H9 (cell line): ENCODE data around the gene CLEC10A. TPM values are rescaled to one million over a fixed set of nuclear protein-coding genes. Genes with fewer than 3 reads are reported as not detected.

Experiments
- DNase-seq: peaks from one replicate; pipeline ENCODE4 v3.0.0-alpha.2; 2017
- H2AFZ ChIP-seq: one replicate; pipeline ENCODE4 v1.6.1; 2013; ENCODE audit warnings: mild to moderate bottlenecking, low read length, control low read depth, moderate library complexity
- H2AK5ac ChIP-seq: 2 replicates; pipeline ENCODE4 v1.6.1; 2013; ENCODE audit warnings: low read length, control low read depth, mixed read lengths; ENCODE audit not compliant: insufficient read length
- H2BK120ac ChIP-seq: one replicate; pipeline ENCODE4 v1.6.1; 2013; ENCODE audit warnings: low read depth, mild to moderate bottlenecking, low read length, control low read depth, inconsistent platforms; ENCODE audit not compliant: poor library complexity, severe bottlenecking
- H2BK12ac ChIP-seq: 2 replicates; pipeline ENCODE4 v1.6.1; 2013; ENCODE audit warnings: low read length, control low read depth, mixed read lengths, low read depth; ENCODE audit not compliant: insufficient read length
- H2BK15ac ChIP-seq: 2 replicates; pipeline ENCODE4 v1.6.1; 2013; ENCODE audit warnings: low read depth, low read length, control low read depth
- H2BK20ac ChIP-seq: one replicate; pipeline ENCODE4 v1.6.1; 2013; ENCODE audit warnings: low read depth, mild to moderate bottlenecking, low read length, control low read depth, inconsistent platforms; ENCODE audit not compliant: poor library complexity, severe bottlenecking
- H2BK5ac ChIP-seq: 2 replicates; pipeline ENCODE4 v1.6.1; 2013; ENCODE audit warnings: low read length, control low read depth, mixed read lengths; ENCODE audit not compliant: insufficient read length
- H3K14ac ChIP-seq: 2 replicates; pipeline ENCODE4 v1.6.1; 2013; ENCODE audit warnings: low read length, control low read depth; ENCODE audit not compliant: insufficient read depth
- H3K18ac ChIP-seq: 2 replicates; pipeline ENCODE4 v1.6.1; 2013; ENCODE audit warnings: low read depth, mild to moderate bottlenecking, mixed read lengths, low read length, control low read depth; ENCODE audit not compliant: insufficient read length
- H3K23ac ChIP-seq: 2 replicates; pipeline ENCODE4 v1.6.1; 2013; ENCODE audit warnings: low read length, control low read depth, mixed read lengths, low read depth; ENCODE audit not compliant: insufficient read length
- H3K23me2 ChIP-seq: 2 replicates; pipeline ENCODE4 v1.6.1; 2013; ENCODE audit warnings: low read depth, mild to moderate bottlenecking, mixed read lengths, low read length, control low read depth; ENCODE audit not compliant: insufficient read length, poor library complexity, severe bottlenecking
- H3K27ac ChIP-seq: 2 replicates; pipeline ENCODE4 v1.5.1; 2013; ENCODE audit warnings: low read length, control low read depth, mixed read lengths, low read depth; ENCODE audit not compliant: insufficient read length
- H3K27me3 ChIP-seq: 2 replicates; pipeline ENCODE4 v1.6.1; 2013; ENCODE audit warnings: low read length, control low read depth, inconsistent platforms; ENCODE audit not compliant: insufficient read depth
- H3K4ac ChIP-seq: 2 replicates; pipeline ENCODE4 v1.6.1; 2013; ENCODE audit warnings: low read depth, mild to moderate bottlenecking, control low read depth, inconsistent platforms, low read length, moderate library complexity
- H3K4me1 ChIP-seq: 2 replicates; pipeline ENCODE4 v1.6.1; 2013; ENCODE audit warnings: low read length, control low read depth, inconsistent platforms; ENCODE audit not compliant: insufficient read depth
- H3K4me2 ChIP-seq: 2 replicates; pipeline ENCODE4 v1.6.1; 2013; ENCODE audit warnings: low read length, control low read depth, mixed read lengths; ENCODE audit not compliant: insufficient read length, insufficient read depth
- H3K56ac ChIP-seq: 2 replicates; pipeline ENCODE4 v1.6.1; 2013; ENCODE audit warnings: low read depth, mild to moderate bottlenecking, mixed read lengths, low read length, control low read depth; ENCODE audit not compliant: insufficient read length
- H3K79me1 ChIP-seq: 2 replicates; pipeline ENCODE4 v1.6.1; 2013; ENCODE audit warnings: low read depth, mild to moderate bottlenecking, moderate library complexity, low read length, control low read depth, inconsistent platforms; ENCODE audit not compliant: insufficient read depth, poor library complexity, severe bottlenecking
- H3K79me2 ChIP-seq: 2 replicates; pipeline ENCODE4 v1.6.1; 2013; ENCODE audit warnings: low read length, control low read depth, inconsistent platforms; ENCODE audit not compliant: insufficient read depth
- H3K9ac ChIP-seq: 2 replicates; pipeline ENCODE4 v1.6.1; 2013; ENCODE audit warnings: low read length, control low read depth, mixed read lengths; ENCODE audit not compliant: insufficient read length; ENCODE audit errors: extremely low read depth
- H3K9me3 ChIP-seq: one replicate; pipeline ENCODE4 v1.6.1; 2013; ENCODE audit warnings: low read depth, low read length, inconsistent platforms; ENCODE audit not compliant: control insufficient read depth
- H3T11ph ChIP-seq: one replicate; pipeline ENCODE4 v1.6.1; 2013; ENCODE audit warnings: mild to moderate bottlenecking, low read length, control low read depth, inconsistent platforms
- H4K20me1 ChIP-seq: one replicate; pipeline ENCODE4 v1.6.1; 2013; ENCODE audit not compliant: control insufficient read depth, insufficient read length, insufficient read depth
- H4K5ac ChIP-seq: 2 replicates; pipeline ENCODE4 v1.6.1; 2013; ENCODE audit warnings: low read depth, mild to moderate bottlenecking, mixed read lengths, low read length, control low read depth; ENCODE audit not compliant: insufficient read length
- H4K8ac ChIP-seq: replicated peaks from 2 replicates; pipeline ENCODE4 v1.6.1; 2013; ENCODE audit warnings: low read length, control low read depth, mixed read lengths, low read depth; ENCODE audit not compliant: insufficient read length
- H4K91ac ChIP-seq: 2 replicates; pipeline ENCODE4 v1.6.1; 2013; ENCODE audit warnings: low read depth, mild to moderate bottlenecking, moderate library complexity, mixed read lengths, low read length, control low read depth; ENCODE audit not compliant: insufficient read length
- H3K27ac Mint-ChIP-seq, 3 experiments: 2 replicates in 2 of 3; 3 replicates in 1 of 3; pipeline ENCODE4 v1.8.0; 2020 to 2021; ENCODE audit warnings: mixed read lengths in 3 of 3, mild to moderate bottlenecking in 1 of 3, moderate library complexity in 1 of 3
- H3K27me3 Mint-ChIP-seq: 2 replicates; pipeline ENCODE4 v1.8.0; 2021; ENCODE audit warnings: low read depth, mild to moderate bottlenecking, moderate library complexity, mixed read lengths
- H3K36me3 Mint-ChIP-seq, 3 experiments: 2 replicates in 2 of 3; 3 replicates in 1 of 3; pipeline ENCODE4 v1.8.0; 2020 to 2021; ENCODE audit warnings: low read depth in 3 of 3, mixed read lengths in 3 of 3; ENCODE audit not compliant: insufficient read depth in 1 of 3
- H3K4me1 Mint-ChIP-seq, 2 experiments: 2 replicates each; pipeline ENCODE4 v1.8.0; 2020; ENCODE audit warnings: mixed read lengths in 2 of 2
- H3K4me3 Mint-ChIP-seq, 2 experiments: 2 replicates in 1 of 2; 3 replicates in 1 of 2; pipeline ENCODE4 v1.8.0; 2020 to 2021; ENCODE audit warnings: mild to moderate bottlenecking in 2 of 2, mixed read lengths in 2 of 2, moderate library complexity in 1 of 2
- H3K9me3 Mint-ChIP-seq, 2 experiments: 2 replicates in 1 of 2; 3 replicates in 1 of 2; pipeline ENCODE4 v1.8.0; 2020; ENCODE audit warnings: mild to moderate bottlenecking in 2 of 2, mixed read lengths in 2 of 2, moderate library complexity in 1 of 2
- WGBS: extraction: QIAGEN DNeasy Blood & Tissue Kit; methylation state at CpG from one replicate; pipeline ENCODE4 v1.1.7; 2013; ENCODE audit warnings: missing lambda C conversion rate, low lambda C conversion rate, mixed read lengths; ENCODE audit not compliant: insufficient read length; ENCODE audit errors: extremely low coverage; 5-methylcytosine and 5-hydroxymethylcytosine counted together
- total RNA-seq: library from RNA; stranded (reverse); gene quantifications from 2 replicates; pipeline ENCODE4 v1.2.1, GENCODE V29; 2021
- TF ChIP-seq, protein P1 (sequence below): fragments of 200-600 bp; sonication (generic); conservative IDR thresholded peaks from 3 replicates; pipeline ENCODE4 v1.8.0; 2021; ENCODE audit warnings: antibody characterized with exemption, mild to moderate bottlenecking

CLEC10A gene
- total RNA-seq, 1 experiment from 2014 or later = not detected

DNA sequence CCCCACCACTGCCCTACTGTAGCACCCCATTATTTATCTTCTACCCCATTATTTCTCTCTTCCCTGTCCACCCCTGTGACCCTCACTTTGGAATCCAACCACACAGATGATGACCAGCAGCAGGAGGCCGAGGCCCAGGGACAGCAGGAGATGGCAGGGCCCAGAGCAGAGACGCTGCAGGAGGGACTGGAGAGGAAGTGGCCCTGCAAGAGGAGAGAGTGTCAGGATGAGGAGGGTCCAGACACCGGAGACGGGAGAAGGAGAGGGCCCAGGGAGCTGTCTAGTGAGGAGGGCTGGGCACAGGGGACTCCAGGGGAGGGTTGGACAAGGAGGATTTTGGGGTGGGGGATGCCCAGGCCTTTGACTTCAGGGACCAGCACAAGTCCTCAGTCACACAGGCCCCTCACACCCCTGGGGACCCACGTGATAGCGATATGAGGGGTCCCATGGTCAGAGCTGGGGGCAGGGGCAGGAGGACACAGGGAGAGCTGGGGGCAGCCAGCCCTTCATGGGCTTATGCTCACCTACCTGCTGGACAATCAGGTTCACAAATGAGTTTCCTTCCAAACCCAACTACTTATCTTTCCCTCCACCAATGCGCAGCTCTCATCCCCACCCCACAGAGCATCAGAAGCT, 2.0 kb downstream of the CLEC10A start:
- Mint-ChIP-seq H3K9me3 (peaks cover 0 to 6% of the 10 kb centered on the region in 2 experiments; a peak in 1 of 5 replicates), H3K36me3 (no peaks in the 10 kb centered on the region), H3K27ac (no peak overlapping the region), H3K4me3 (no peak overlapping the region; a peak in 1 of 5 replicates), H3K27me3 (peaks cover 18% of the 10 kb centered on the region), H3K4me1 (no peaks in the 10 kb centered on the region)
- H2BK12ac ChIP-seq = no peak overlapping the region
- H3K18ac ChIP-seq = no peak overlapping the region
- no peak overlapping the region for H4K91ac ChIP-seq
- H3K27me3 ChIP-seq = no peaks in the 10 kb centered on the region; the same call in 1 of the 2 replicates
- no peaks in the 10 kb centered on the region for H3K79me1 ChIP-seq
- DNase-seq = no peak
- no peak overlapping the region for H2BK15ac ChIP-seq
- H2BK20ac ChIP-seq = no peak overlapping the region
- H2AK5ac ChIP-seq = no peak overlapping the region
- H3K56ac ChIP-seq = no peak overlapping the region
- H3K23ac ChIP-seq = no peak overlapping the region
- no peak overlapping the region for H4K5ac ChIP-seq
- H3T11ph ChIP-seq = no peak overlapping the region
- H3K79me2 ChIP-seq = no peaks in the 10 kb centered on the region
- WGBS = no CpG with 5 or more reads among the region's 7 CpGs
- no peak overlapping the region for H2BK5ac ChIP-seq
- no peaks in the 10 kb centered on the region for H3K23me2 ChIP-seq
- H3K14ac ChIP-seq = no peak overlapping the region
- H3K4me2 ChIP-seq = no peak overlapping the region
- no peak overlapping the region for H2AFZ ChIP-seq
- no peaks in the 10 kb centered on the region for H3K4me1 ChIP-seq
- H3K9me3 ChIP-seq = no peaks in the 10 kb centered on the region
- no peak overlapping the region for H3K27ac ChIP-seq
- H4K20me1 ChIP-seq = no peaks in the 10 kb centered on the region
- no peak overlapping the region for H4K8ac ChIP-seq
- H2BK120ac ChIP-seq = no peak overlapping the region
- H3K4ac ChIP-seq = no peak overlapping the region
- H3K9ac ChIP-seq = no peak overlapping the region
- TF ChIP-seq, protein P1, sequence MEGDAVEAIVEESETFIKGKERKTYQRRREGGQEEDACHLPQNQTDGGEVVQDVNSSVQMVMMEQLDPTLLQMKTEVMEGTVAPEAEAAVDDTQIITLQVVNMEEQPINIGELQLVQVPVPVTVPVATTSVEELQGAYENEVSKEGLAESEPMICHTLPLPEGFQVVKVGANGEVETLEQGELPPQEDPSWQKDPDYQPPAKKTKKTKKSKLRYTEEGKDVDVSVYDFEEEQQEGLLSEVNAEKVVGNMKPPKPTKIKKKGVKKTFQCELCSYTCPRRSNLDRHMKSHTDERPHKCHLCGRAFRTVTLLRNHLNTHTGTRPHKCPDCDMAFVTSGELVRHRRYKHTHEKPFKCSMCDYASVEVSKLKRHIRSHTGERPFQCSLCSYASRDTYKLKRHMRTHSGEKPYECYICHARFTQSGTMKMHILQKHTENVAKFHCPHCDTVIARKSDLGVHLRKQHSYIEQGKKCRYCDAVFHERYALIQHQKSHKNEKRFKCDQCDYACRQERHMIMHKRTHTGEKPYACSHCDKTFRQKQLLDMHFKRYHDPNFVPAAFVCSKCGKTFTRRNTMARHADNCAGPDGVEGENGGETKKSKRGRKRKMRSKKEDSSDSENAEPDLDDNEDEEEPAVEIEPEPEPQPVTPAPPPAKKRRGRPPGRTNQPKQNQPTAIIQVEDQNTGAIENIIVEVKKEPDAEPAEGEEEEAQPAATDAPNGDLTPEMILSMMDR = no peak
